ENCODE data around the gene MAP3K10. TPM values are rescaled to one million over a fixed set of nuclear protein-coding genes. Genes with fewer than 3 reads are reported as not detected.
"Not testable (repeated sequence)": the region's sequence is repeated elsewhere in the genome, so short reads cannot be mapped to it uniquely, and the experiment has no call there.

Gene MAP3K10
- total RNA-seq = 17.2 TPM
- long read RNA-seq, partial matches to known transcripts = 4 of 7 reads
- long read RNA-seq, other reads (novel, unspliced or antisense) = 3 of 7 reads

DNA sequence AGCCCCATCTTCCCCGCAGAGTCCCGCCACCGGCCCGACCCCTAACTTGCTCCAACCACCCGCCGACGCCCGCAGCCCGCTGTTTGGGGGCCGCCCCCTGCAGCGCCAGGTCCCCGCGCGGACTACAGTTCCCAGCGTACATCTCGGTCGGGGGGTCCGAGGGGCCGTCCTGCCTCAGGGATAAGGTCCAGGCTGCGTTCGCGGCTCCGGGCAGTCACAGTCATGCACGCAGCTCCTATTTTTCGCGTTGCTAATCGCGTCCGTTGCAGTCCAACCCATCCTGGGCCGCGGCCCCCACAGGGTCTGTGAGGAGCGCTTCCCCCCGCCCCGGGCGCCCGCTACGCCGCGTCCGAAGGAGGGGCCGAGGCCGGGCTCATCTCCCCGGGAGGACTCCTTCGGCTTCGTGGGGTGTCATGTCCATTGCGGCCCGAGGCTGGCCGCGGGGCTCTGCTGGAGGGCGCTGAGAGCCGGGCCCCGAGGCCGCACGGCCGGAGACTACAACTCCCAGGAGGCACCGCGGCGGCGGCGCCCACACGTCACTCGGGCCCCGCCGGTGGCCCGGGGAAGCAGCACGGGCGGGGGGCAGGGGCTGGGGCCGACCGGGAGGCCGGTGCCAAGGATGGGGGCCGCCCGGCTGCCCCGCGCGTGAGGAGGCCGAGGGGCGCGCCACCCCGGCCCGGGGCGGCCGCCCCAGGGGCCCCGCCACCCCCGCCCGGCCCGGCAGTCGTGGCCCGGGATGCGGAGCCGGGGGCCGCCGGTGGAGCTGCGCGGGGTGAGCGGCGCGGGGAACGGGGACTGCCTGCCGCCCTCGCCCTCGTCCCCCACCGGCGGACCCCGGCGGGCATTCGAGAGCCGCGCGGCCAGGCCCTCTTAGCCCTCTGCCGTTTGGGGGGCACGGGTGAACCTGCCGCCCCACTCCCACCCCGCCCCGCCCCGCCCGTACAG lies at the start of gene MAP3K10:
Gene MAP3K10 (plus strand): TSS at position 536 of the 945 bp plus-strand sequence. CDS start 606 bp downstream, outside the sequence.
- no peaks in the 10 kb centered on the region for H3K36me3 ChIP-seq
- TF ChIP-seq, protein P1, sequence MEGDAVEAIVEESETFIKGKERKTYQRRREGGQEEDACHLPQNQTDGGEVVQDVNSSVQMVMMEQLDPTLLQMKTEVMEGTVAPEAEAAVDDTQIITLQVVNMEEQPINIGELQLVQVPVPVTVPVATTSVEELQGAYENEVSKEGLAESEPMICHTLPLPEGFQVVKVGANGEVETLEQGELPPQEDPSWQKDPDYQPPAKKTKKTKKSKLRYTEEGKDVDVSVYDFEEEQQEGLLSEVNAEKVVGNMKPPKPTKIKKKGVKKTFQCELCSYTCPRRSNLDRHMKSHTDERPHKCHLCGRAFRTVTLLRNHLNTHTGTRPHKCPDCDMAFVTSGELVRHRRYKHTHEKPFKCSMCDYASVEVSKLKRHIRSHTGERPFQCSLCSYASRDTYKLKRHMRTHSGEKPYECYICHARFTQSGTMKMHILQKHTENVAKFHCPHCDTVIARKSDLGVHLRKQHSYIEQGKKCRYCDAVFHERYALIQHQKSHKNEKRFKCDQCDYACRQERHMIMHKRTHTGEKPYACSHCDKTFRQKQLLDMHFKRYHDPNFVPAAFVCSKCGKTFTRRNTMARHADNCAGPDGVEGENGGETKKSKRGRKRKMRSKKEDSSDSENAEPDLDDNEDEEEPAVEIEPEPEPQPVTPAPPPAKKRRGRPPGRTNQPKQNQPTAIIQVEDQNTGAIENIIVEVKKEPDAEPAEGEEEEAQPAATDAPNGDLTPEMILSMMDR (IDR thresholded peaks at IDR 0.05) = no peak
- ATAC-seq = peak; percentile 96

DNA sequence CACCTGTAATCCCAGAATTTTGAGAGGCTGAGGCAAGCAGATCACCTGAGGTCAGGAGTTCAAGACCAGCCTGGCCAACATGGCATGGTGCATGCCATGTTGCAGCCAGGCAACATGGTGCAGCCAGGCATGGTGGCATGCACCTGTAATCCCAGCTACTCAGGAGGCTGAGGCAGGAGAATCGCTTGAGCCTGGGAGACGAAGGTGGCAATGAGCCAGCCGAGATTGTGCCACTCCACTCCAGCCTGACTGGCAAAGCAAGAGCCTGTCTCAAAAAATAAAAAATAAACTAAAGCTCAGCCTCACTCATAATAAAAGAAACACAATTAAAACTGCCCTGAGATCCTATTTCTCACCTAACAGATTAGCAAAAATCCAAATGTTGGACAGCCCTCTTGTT lies 49.7 kb upstream of the MAP3K10 start:
- Histone ChIP-seq H3K9me3 (no peaks in the 10 kb centered on the region), H3K27me3 (no peaks in the 10 kb centered on the region), H3K27ac (no peak overlapping the region), H3K36me3 (no peaks in the 10 kb centered on the region), H3K4me1 (no peaks in the 10 kb centered on the region), H3K4me3 (no peak overlapping the region)
- no peak for ATAC-seq
- intact Hi-C loops (cut with DNase I) = no loop called here
- DNase-seq = no peak
- TF ChIP-seq, protein P1 (IDR thresholded peaks at IDR 0.05) = no peak

More for the DNA sequence above, at the start of gene MAP3K10:
- H3K4me1 ChIP-seq = peaks cover 12% of the 10 kb centered on the region
- H3K4me3 ChIP-seq = peak within 1 kb of the TSS; percentile 92
- no peaks in the 10 kb centered on the region for H3K9me3 ChIP-seq
- DNase-seq = peak; percentile 87
- intact Hi-C loops (cut with DNase I) = no loop called here
- H3K27ac ChIP-seq = peak within 1 kb of the TSS; percentile 95
- H3K27me3 ChIP-seq = no peaks in the 10 kb centered on the region

DNA sequence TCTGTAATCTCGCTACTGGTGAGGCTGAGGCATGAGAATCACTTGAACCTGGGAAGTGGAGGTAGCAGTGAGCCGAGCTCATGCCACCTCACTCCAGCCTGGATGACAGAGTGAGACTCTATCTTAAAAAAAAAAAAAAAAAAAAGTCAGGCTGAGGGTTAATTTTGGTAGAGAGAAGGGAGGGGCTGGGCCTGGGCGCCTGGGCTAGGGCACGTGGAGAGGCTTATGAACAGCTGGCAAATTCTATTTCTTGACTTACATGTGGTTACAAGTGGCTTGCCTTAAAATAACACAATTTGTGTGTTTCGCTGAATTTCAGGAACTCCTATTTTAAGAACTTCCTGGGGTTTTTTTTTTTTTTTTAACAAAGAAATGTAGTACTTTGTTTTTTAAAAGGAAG lies 47.6 kb upstream of the MAP3K10 start:
- DNase-seq = no peak
- H3K27ac ChIP-seq = no peak overlapping the region
- H3K36me3 ChIP-seq = no peaks in the 10 kb centered on the region
- no peaks in the 10 kb centered on the region for H3K4me1 ChIP-seq
- H3K9me3 ChIP-seq = no peaks in the 10 kb centered on the region
- no peak overlapping the region for H3K4me3 ChIP-seq
- intact Hi-C loops (cut with DNase I) = no loop called here
- TF ChIP-seq, protein P1 (IDR thresholded peaks at IDR 0.05) = no peak
- no peak for ATAC-seq
- H3K27me3 ChIP-seq = no peaks in the 10 kb centered on the region

DNA sequence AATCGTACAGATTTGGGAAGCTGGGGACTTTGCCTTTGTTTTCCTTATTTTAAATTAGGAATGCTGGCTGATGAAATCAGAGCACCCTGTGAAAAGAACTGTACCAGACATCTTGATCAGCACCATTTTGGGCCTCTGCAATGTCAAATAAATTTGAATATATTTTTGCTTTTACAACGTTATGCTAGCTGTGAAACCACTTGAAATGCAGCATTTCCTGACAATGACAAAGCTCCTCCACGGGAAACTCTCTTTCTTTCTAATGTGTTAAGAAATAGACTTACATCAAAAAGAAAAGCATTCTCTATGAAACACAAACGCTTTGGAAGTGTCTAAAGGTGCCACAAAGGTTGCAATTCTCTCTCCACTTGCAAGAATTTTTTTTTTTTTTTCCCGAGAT lies 47.1 kb upstream of the MAP3K10 start:
- intact Hi-C loops (cut with DNase I) = no loop called here
- no peak overlapping the region for H3K4me3 ChIP-seq
- DNase-seq (no peak), ATAC-seq (no peak)
- H3K27me3 ChIP-seq = no peaks in the 10 kb centered on the region
- TF ChIP-seq, protein P1 (IDR thresholded peaks at IDR 0.05) = no peak
- no peaks in the 10 kb centered on the region for H3K36me3 ChIP-seq
- no peaks in the 10 kb centered on the region for H3K4me1 ChIP-seq
- no peaks in the 10 kb centered on the region for H3K9me3 ChIP-seq
- no peak overlapping the region for H3K27ac ChIP-seq

DNA sequence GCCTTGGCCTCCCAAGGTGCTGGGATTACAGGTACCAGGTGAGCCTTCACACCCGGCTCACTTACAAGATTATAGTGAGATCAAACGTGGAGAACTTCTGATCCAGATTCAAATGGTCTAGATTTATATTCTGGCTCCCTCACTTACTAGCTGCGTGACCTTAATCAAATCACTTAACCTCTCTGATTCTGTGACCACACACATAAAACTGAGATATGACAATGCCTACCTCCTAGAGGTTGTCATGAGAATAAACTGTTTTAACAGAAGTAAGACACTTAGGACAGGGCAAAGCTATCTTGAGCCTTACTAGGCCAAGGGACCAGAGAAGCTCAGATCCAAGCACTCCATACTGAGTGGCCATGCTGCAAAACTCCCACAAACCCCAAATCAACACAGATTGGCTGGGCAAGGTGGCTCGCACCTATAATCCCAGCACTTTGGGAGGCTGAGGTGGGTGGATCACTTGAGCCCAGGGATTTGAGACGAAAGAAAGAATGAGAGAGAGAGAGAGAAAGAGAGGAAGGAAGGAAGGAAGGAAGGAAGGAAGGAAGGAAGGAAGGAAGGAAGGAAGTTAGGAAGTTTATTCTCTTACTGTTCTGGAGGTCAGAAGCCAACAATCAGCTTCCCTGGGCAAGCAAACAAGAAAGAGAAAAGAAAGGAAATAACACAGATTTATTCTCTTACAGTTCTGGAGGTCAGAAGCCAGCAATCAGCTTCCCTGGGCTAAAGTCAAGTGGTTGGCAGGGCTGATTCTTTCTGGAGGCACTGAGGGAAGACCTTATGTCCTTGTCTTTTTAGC lies 46.1 kb upstream of the MAP3K10 start:
- Histone ChIP-seq H3K27me3 (no peaks in the 10 kb centered on the region), H3K4me3 (no peak overlapping the region), H3K27ac (no peak overlapping the region), H3K36me3 (no peaks in the 10 kb centered on the region), H3K4me1 (no peaks in the 10 kb centered on the region), H3K9me3 (no peaks in the 10 kb centered on the region)
- intact Hi-C loops (cut with DNase I) = no loop called here
- no peak for ATAC-seq
- TF ChIP-seq, protein P1 (IDR thresholded peaks at IDR 0.05) = no peak
- no peak for DNase-seq

DNA sequence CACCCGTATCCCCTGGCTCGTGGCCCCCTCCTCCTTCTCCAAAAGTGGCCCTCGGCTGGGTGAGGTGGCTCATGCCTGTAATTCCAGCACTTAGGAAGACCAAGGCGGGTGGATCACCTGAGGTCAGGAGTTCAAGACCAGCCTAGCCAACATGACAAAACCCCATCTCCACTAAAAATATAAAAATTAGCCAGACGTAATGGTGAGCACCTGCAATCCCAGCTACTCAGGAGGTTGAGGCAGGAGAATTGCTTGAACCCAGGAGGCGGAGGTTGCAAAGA lies 45.5 kb upstream of the MAP3K10 start:
- intact Hi-C loops (cut with DNase I); H3K27ac ChIP-seq; H3K4me3 ChIP-seq; H3K4me1 ChIP-seq; ATAC-seq; H3K9me3 ChIP-seq; DNase-seq; H3K36me3 ChIP-seq; H3K27me3 ChIP-seq: not testable (repeated sequence)

Data from upper lobe of right lung (tissue), 1 donor.